Aortic smooth muscle cell (primary cell): ENCODE results near the gene EHD3. TPM values are rescaled to one million over a fixed set of nuclear protein-coding genes. Genes with fewer than 3 reads are reported as not detected.

ENCODE experiments used
- total RNA-seq: library from RNA; depleted of rRNA; stranded (reverse); fragments of >200 nt; gene quantifications from 2 replicates; pipeline ENCODE4 v1.2.3, GENCODE V29; 2014

Gene EHD3
- 68.3 and 108 TPM in 2 replicates for total RNA-seq

GRCh38 chr2:31233741-31234682 is at the start of gene EHD3:
Gene EHD3 (plus strand): TSS chr2:31234152. CDS start chr2:31234622, 470 bp downstream.

GRCh38 chr2:31217465-31218200 is 16.3 kb upstream of the EHD3 start, which contains the start of gene CAPN14:
Gene CAPN14 (minus strand): TSS chr2:31217515. CDS start chr2:31205447, 12,068 bp downstream.

Other genes with a start within 250 kb of the EHD3 start
- 0.26 and 0.31 TPM in 2 replicates for gene GALNT14, start 95.7 kb upstream of the EHD3 start, total RNA-seq
- gene CAPN14, start 16.6 kb upstream of the EHD3 start, total RNA-seq: 0.12 and 0.26 TPM in 2 replicates
- gene XDH, start 180.6 kb downstream of the EHD3 start, total RNA-seq: under 0.01 and 0.06 TPM in 2 replicates